Measurements from ENCODE around the gene TUFM. TPM values are rescaled to one million over a fixed set of nuclear protein-coding genes. Genes with fewer than 3 reads are reported as not detected.

TUFM gene
- polyA plus RNA-seq, 3 donors from 2014 or later, result 149 to 206 (median 153) TPM

Other genes with a start within 250 kb of the TUFM start
- under 1 TPM in 1 of 3 donors, not detected in 2; 0.44 TPM for gene SULT1A2, start 249.3 kb downstream of the TUFM start, polyA plus RNA-seq
- gene SULT1A1, start 236.3 kb downstream of the TUFM start, polyA plus RNA-seq, result 1 to 10 TPM; 4.5 to 7.0 (median 6.5) TPM
- not detected for gene NPIPB8, start 208.3 kb downstream of the TUFM start, polyA plus RNA-seq
- 100 to 1,000 TPM; 159 to 311 (median 198) TPM for gene EIF3C, start 134.9 kb downstream of the TUFM start, polyA plus RNA-seq
- gene NPIPB9, start 94.6 kb downstream of the TUFM start, polyA plus RNA-seq, result not detected
- 10 to 100 TPM in 1 of 3 donors, 1 to 10 TPM in 2; 3.0 to 28.5 (median 9.7) TPM for gene ATXN2L, start 23.3 kb downstream of the TUFM start, polyA plus RNA-seq
- gene SH2B1, start 17.5 kb upstream of the TUFM start, polyA plus RNA-seq, result 1 to 10 TPM; 1.4 to 3.0 (median 1.6) TPM
- gene ATP2A1, start 32.1 kb upstream of the TUFM start, polyA plus RNA-seq, result under 1 TPM in 1 of 3 donors, not detected in 2; 0.31 TPM
- 10 to 100 TPM in 1 of 3 donors, 1 to 10 TPM in 2; 6.3 to 13.9 (median 9.6) TPM for gene RABEP2, start 78.9 kb upstream of the TUFM start, polyA plus RNA-seq
- gene CD19, start 85.6 kb upstream of the TUFM start, polyA plus RNA-seq, result under 1 TPM; 0.18 to 0.29 (median 0.27) TPM
- 10 to 100 TPM; 22.2 to 37.3 (median 33.0) TPM for gene NFATC2IP, start 104.6 kb upstream of the TUFM start, polyA plus RNA-seq
- gene SPNS1, start 128.4 kb upstream of the TUFM start, polyA plus RNA-seq, result 10 to 100 TPM; 21.1 to 53.1 (median 30.2) TPM
- 100 to 1,000 TPM; 198 to 343 (median 220) TPM for gene LAT, start 138.7 kb upstream of the TUFM start, polyA plus RNA-seq

Data from immature natural killer cell (primary cell).